ENCODE measurements around the gene GNG4. TPM values are rescaled to one million over a fixed set of nuclear protein-coding genes. Genes with fewer than 3 reads are reported as not detected.
A peak's percentile ranks its signal among the peaks of the same experiment; 100 is the strongest.

The GNG4 gene
- total and polyA plus RNA-seq, 9 of the 15 experiments (the other 6 are each of a cell fraction or from before 2014, with no cell fraction given), result 0.06 to 0.58 (median 0.08) TPM; not detected in 4

DNA sequence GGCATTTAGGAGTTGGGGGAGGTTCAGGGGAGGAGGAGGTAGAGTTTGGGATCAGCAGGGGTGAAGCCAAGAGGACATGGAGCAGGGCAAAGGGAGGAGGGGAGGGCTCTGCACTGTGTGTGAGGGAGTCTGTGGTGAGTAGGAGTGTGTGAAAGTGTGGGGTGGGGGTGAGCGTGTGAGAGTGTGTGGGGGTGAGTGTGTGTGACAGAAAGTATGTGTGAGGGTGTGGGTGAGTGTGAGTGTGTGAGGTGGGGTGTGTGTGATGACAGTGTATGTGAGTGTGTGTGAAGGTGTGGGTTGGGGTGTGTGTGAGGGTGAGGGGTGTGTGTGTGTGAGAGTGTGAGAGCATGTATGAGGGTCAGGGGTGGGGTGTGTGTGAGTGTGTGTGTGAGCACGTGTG is 62.6 kb downstream of the GNG4 start:
- Histone ChIP-seq H3K4me2 (ENCODE audit: insufficient read depth, low read length) (no peak overlapping the region), H3K27ac (ENCODE audit: extremely low read depth, low read depth, low read length) (no peak overlapping the region), H4K20me1 (replicated peaks; ENCODE audit: control insufficient read depth, insufficient read depth, low read length) (peaks cover 4% of the 10 kb centered on the region; the same call in 1 of the 2 replicates), H3K9me3 (replicated peaks; ENCODE audit: control insufficient read depth, insufficient read depth, low read depth, low read length) (no peaks in the 10 kb centered on the region), H3K9me1 (ENCODE audit: control insufficient read depth, insufficient read depth, low read length) (no peaks in the 10 kb centered on the region), H2AFZ (ENCODE audit: low read depth, low read length) (no peak overlapping the region), H3K27me3 (ENCODE audit: control insufficient read depth in 2 of 2, insufficient read depth in 2 of 2, low read length in 2 of 2) (peaks cover 36 to 56% of the 10 kb centered on the region in 2 experiments), H3K4me3 (no peak overlapping the region), H3K9ac (ENCODE audit: insufficient read depth in 1 of 2, low read depth in 2 of 2, low read length in 2 of 2) (no peak overlapping the region), H3K79me2 (ENCODE audit: control insufficient read depth, insufficient read depth, low read length) (no peaks in the 10 kb centered on the region), H3K4me1 (replicated peaks in 1 of 2; ENCODE audit: control insufficient read depth in 2 of 2, insufficient read depth in 2 of 2, low read length in 2 of 2) (peaks cover 15 to 18% of the 10 kb centered on the region in 2 experiments), H3K36me3 (ENCODE audit: control insufficient read depth, insufficient read depth, low read length) (no peaks in the 10 kb centered on the region)
- no peak for FAIRE-seq
- no peak for DNase-seq (ENCODE audit: extremely low read depth in 1 of 4, low spot score in 3 of 4)
- no TSS peak for BruUV-seq (replicated peaks)
- intact Hi-C loops (cut with micrococcal nuclease) (no loop called here), in situ Hi-C loops (cut with MboI) (no loop called here)
- CTCF ChIA-PET (ENCODE audit: low intra/inter-chr PET ratio), result no interaction called here
- WGBS (ENCODE audit: insufficient coverage, low coverage, missing lambda C conversion rate), result 0% methylated on average over 2 of the region's 2 CpGs
- POLR2A ChIA-PET, result no interaction called here
- TF ChIP-seq MCM3 (IDR thresholded peaks at IDR 0.05) (no peak), MAFF (IDR thresholded peaks at IDR 0.05; ENCODE audit: low read length) (no peak), C11orf30 (IDR thresholded peaks at IDR 0.05; ENCODE audit: low read depth) (no peak), ESRRA (IDR thresholded peaks at IDR 0.05; ENCODE audit: borderline replicate concordance, low read depth) (no peak), RHOXF2B (CRISPR knock-in tag; conservative IDR thresholded peaks at IDR 0.05) (no peak), ZFP1 (CRISPR knock-in tag; IDR thresholded peaks at IDR 0.05) (no peak)
- TF ChIP-seq, protein P1, sequence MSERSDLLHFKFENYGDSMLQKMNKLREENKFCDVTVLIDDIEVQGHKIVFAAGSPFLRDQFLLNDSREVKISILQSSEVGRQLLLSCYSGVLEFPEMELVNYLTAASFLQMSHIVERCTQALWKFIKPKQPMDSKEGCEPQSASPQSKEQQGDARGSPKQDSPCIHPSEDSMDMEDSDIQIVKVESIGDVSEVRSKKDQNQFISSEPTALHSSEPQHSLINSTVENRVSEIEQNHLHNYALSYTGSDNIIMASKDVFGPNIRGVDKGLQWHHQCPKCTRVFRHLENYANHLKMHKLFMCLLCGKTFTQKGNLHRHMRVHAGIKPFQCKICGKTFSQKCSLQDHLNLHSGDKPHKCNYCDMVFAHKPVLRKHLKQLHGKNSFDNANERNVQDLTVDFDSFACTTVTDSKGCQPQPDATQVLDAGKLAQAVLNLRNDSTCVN (CRISPR knock-in tag; IDR thresholded peaks at IDR 0.05), result 0 out of 2 replicates have a peak, but pooled peaks have one; percentile 44
- TF ChIP-seq, protein P2, sequence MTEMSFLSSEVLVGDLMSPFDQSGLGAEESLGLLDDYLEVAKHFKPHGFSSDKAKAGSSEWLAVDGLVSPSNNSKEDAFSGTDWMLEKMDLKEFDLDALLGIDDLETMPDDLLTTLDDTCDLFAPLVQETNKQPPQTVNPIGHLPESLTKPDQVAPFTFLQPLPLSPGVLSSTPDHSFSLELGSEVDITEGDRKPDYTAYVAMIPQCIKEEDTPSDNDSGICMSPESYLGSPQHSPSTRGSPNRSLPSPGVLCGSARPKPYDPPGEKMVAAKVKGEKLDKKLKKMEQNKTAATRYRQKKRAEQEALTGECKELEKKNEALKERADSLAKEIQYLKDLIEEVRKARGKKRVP (CRISPR knock-in tag; IDR thresholded peaks at IDR 0.05), result no peak
- no peak for ATAC-seq

Data from K562 (cell line).